ENCODE data around the gene GFY. TPM values are rescaled to one million over a fixed set of nuclear protein-coding genes. Genes with fewer than 3 reads are reported as not detected.

GFY gene
- total RNA-seq, 2 experiments from 2014 or later = not detected

GRCh38 chr19:49432141-49433073, 7.2 kb downstream of the GFY start:
- Mint-ChIP-seq H3K27me3 (peaks cover 79% of the 10 kb centered on the region), H3K4me3 (no peak overlapping the region), H3K27ac (no peak overlapping the region), H3K36me3 (no peaks in the 10 kb centered on the region), H3K4me1 (ENCODE audit: low read depth) (peaks cover 30% of the 10 kb centered on the region), H3K9me3 (no peaks in the 10 kb centered on the region)
- POLR2A ChIA-PET = no interaction called here
- CTCF ChIA-PET = no interaction called here
- intact Hi-C loops (cut with micrococcal nuclease) = no loop called here
- peak; percentile 57 for DNase-seq

GRCh38 chr19:49433240-49433901, 8.2 kb downstream of the GFY start:
- intact Hi-C loops (cut with micrococcal nuclease) = no loop called here
- ChIA-PET CTCF (interaction anchor here (1.1 kb wide), 1 partner anchor 14 kb away, joined by 5 read pairs; no protein-coding TSS in a partner anchor), POLR2A (interaction anchor here (1.0 kb wide), 1 partner anchor 9 kb away, joined by 4 read pairs; the partner anchor contains the start of gene GFY)
- DNase-seq = no peak
- Mint-ChIP-seq H3K4me3 (no peak overlapping the region), H3K36me3 (no peaks in the 10 kb centered on the region), H3K9me3 (no peaks in the 10 kb centered on the region), H3K27ac (peak overlapping the region; percentile 56), H3K27me3 (peaks cover 82% of the 10 kb centered on the region), H3K4me1 (ENCODE audit: low read depth) (peaks cover 22% of the 10 kb centered on the region)

- ChIA-PET POLR2A (interaction anchor here (0.5 kb wide), 1 partner anchor 324 kb away, joined by 3 read pairs; no protein-coding TSS in a partner anchor), CTCF (interaction anchor here (1.1 to 1.7 kb wide), 3 partner anchors 16 to 135 kb away, joined by 4 to 7 read pairs (median 5); no protein-coding TSS in a partner anchor)
- H3K27ac Mint-ChIP-seq = no peak overlapping the region
- peaks cover 19% of the 10 kb centered on the region for H3K4me1 Mint-ChIP-seq (ENCODE audit: low read depth)
- H3K36me3 Mint-ChIP-seq = no peaks in the 10 kb centered on the region
- H3K4me3 Mint-ChIP-seq = no peak overlapping the region
- intact Hi-C loops (cut with micrococcal nuclease) = no loop called here
- no peak for DNase-seq
- peaks cover 84% of the 10 kb centered on the region for H3K27me3 Mint-ChIP-seq
- no peaks in the 10 kb centered on the region for H3K9me3 Mint-ChIP-seq
Observed at GRCh38 chr19:49434907-49435583, 9.9 kb downstream of the GFY start.

- ChIA-PET CTCF (interaction anchor here (1.3 to 1.7 kb wide), 3 partner anchors 13 to 136 kb away, joined by 4 to 7 read pairs (median 5); partner anchors contain the start of gene PTH2), POLR2A (interaction anchor here (0.5 kb wide), 1 partner anchor 325 kb away, joined by 3 read pairs; no protein-coding TSS in a partner anchor)
- DNase-seq = no peak
- Mint-ChIP-seq H3K4me3 (no peak overlapping the region), H3K9me3 (no peaks in the 10 kb centered on the region), H3K27me3 (peaks cover 84% of the 10 kb centered on the region), H3K36me3 (no peaks in the 10 kb centered on the region), H3K27ac (no peak overlapping the region), H3K4me1 (ENCODE audit: low read depth) (peaks cover 19% of the 10 kb centered on the region)
- intact Hi-C loops (cut with micrococcal nuclease) = no loop called here
Observed at GRCh38 chr19:49435670-49436069, 10.5 kb downstream of the GFY start.

GRCh38 chr19:49436381-49437017, 11.3 kb downstream of the GFY start:
- DNase-seq = peak; percentile 80
- H3K27ac Mint-ChIP-seq = no peak overlapping the region
- H3K9me3 Mint-ChIP-seq = no peaks in the 10 kb centered on the region
- CTCF ChIA-PET = interaction anchor here (0.6 to 1.7 kb wide), 6 partner anchors 14 to 170 kb away, joined by 3 to 7 read pairs (median 4); partner anchors contain the start of gene PTH2
- H3K27me3 Mint-ChIP-seq = peaks cover 83% of the 10 kb centered on the region
- peaks cover 23% of the 10 kb centered on the region for H3K4me1 Mint-ChIP-seq (ENCODE audit: low read depth)
- POLR2A ChIA-PET = no interaction called here
- intact Hi-C loops (cut with micrococcal nuclease) = no loop called here
- H3K4me3 Mint-ChIP-seq = no peak overlapping the region
- H3K36me3 Mint-ChIP-seq = no peaks in the 10 kb centered on the region

GRCh38 chr19:49437231-49437630, 12.0 kb downstream of the GFY start:
- H3K4me3 Mint-ChIP-seq = no peak overlapping the region
- intact Hi-C loops (cut with micrococcal nuclease) = no loop called here
- CTCF ChIA-PET = interaction anchor here (1.2 kb wide), 1 partner anchor 33 kb away, joined by 5 read pairs; no protein-coding TSS in a partner anchor

GRCh38 chr19:49438261-49438660, 13.1 kb downstream of the GFY start:
- H3K9me3 Mint-ChIP-seq = no peaks in the 10 kb centered on the region
- H3K27me3 Mint-ChIP-seq = peaks cover 82% of the 10 kb centered on the region
- intact Hi-C loops (cut with micrococcal nuclease) = no loop called here
- no peak overlapping the region for H3K4me3 Mint-ChIP-seq
- peaks cover 26% of the 10 kb centered on the region for H3K4me1 Mint-ChIP-seq (ENCODE audit: low read depth)
- CTCF ChIA-PET = no interaction called here
- no peaks in the 10 kb centered on the region for H3K36me3 Mint-ChIP-seq
- POLR2A ChIA-PET = no interaction called here
- DNase-seq = no peak
- H3K27ac Mint-ChIP-seq = no peak overlapping the region

More at GRCh38 chr19:49437231-49437630, 12.0 kb downstream of the GFY start:
- POLR2A ChIA-PET = no interaction called here
- Mint-ChIP-seq H3K4me1 (ENCODE audit: low read depth) (peaks cover 27% of the 10 kb centered on the region), H3K27ac (no peak overlapping the region), H3K27me3 (peaks cover 86% of the 10 kb centered on the region), H3K9me3 (no peaks in the 10 kb centered on the region), H3K36me3 (no peaks in the 10 kb centered on the region)
- no peak for DNase-seq

- H3K4me1 Mint-ChIP-seq (ENCODE audit: low read depth) = peaks cover 29% of the 10 kb centered on the region
- no peak overlapping the region for H3K4me3 Mint-ChIP-seq
- ChIA-PET CTCF (interaction anchor here (1.1 to 1.4 kb wide), 3 partner anchors 18 to 48 kb away, joined by 3 read pairs; no protein-coding TSS in a partner anchor), POLR2A (interaction anchor here (0.6 to 1.0 kb wide), 2 partner anchors 17 to 48 kb away, joined by 3 to 4 read pairs; no protein-coding TSS in a partner anchor)
- intact Hi-C loops (cut with micrococcal nuclease) = no loop called here
- peaks cover 72% of the 10 kb centered on the region for H3K27me3 Mint-ChIP-seq
- DNase-seq = no peak
- no peak overlapping the region for H3K27ac Mint-ChIP-seq
- no peaks in the 10 kb centered on the region for H3K9me3 Mint-ChIP-seq
- H3K36me3 Mint-ChIP-seq = no peaks in the 10 kb centered on the region
Observed at GRCh38 chr19:49439836-49440235, 14.6 kb downstream of the GFY start.

DNA sequence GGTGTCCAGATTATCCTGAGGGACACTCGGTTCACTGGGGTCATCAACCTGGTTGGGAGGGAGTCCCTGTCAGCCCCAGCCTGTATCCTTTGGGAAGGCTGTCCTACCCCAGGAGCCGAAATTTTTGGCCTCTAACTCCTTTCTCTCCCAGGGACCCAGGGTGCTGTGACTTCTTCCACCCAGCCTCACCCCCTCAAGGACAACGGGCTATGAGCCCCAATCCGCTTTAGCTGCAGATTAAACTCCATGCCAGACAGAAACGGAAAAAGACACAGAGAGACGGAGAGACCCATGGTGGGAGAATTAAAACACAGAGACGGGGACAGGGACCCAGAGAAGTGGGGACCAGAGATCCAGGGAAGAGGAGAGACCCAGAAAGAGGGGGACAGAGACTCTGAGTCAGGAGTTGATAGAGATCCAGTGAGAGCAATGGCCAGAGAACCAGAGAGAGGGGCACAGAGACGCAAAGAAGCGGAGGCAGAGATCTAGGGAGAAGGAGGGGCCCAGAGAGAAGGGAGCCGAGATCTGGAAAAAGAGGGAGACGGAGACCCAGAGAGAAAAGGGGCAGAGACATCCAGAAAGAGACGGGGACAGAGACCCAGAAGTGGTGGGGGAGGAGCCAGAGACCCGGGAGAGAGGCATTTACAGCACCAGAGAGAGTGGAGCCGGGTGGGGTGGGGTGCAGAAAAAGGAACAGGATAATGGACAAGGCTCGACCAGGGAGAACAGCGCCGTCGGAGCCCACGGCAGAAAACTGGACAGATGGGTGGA, 15.4 kb downstream of the GFY start:
- no peak overlapping the region for H3K27ac Mint-ChIP-seq
- H3K36me3 Mint-ChIP-seq = no peaks in the 10 kb centered on the region
- H3K27me3 Mint-ChIP-seq = peaks cover 64% of the 10 kb centered on the region
- intact Hi-C loops (cut with micrococcal nuclease) = no loop called here
- DNase-seq = no peak
- ChIA-PET POLR2A (interaction anchor here (1.0 kb wide), 1 partner anchor 48 kb away, joined by 3 read pairs; no protein-coding TSS in a partner anchor), CTCF (interaction anchor here (1.1 to 1.8 kb wide), 4 partner anchors 11 to 49 kb away, joined by 3 to 4 read pairs (median 3); no protein-coding TSS in a partner anchor)
- H3K9me3 Mint-ChIP-seq = no peaks in the 10 kb centered on the region
- peaks cover 34% of the 10 kb centered on the region for H3K4me1 Mint-ChIP-seq (ENCODE audit: low read depth)
- no peak overlapping the region for H3K4me3 Mint-ChIP-seq

- CTCF ChIA-PET = interaction anchor here (0.8 to 4.0 kb wide), 4 partner anchors 11 to 174 kb away, joined by 3 to 48 read pairs (median 4); no protein-coding TSS in a partner anchor
- Mint-ChIP-seq H3K27ac (peak within 1 kb of the TSS; percentile 21), H3K9me3 (no peaks in the 10 kb centered on the region), H3K27me3 (peaks cover 56% of the 10 kb centered on the region), H3K36me3 (peaks cover 3% of the 10 kb centered on the region), H3K4me3 (peak within 1 kb of the TSS; percentile 74), H3K4me1 (ENCODE audit: low read depth) (peaks cover 29% of the 10 kb centered on the region)
- POLR2A ChIA-PET = no interaction called here
- intact Hi-C loops (cut with micrococcal nuclease) = no loop called here
- peak; percentile 67 for DNase-seq
Observed at GRCh38 chr19:49441210-49441959, 16.2 kb downstream of the GFY start, which contains the start of gene SLC17A7. Gene SLC17A7, minus strand, starts transcription at chr19:49441527. Its CDS starts 148 bp downstream, at chr19:49441379.
